Measurements from ENCODE around the gene WDR27. TPM values are rescaled to one million over a fixed set of nuclear protein-coding genes. Genes with fewer than 3 reads are reported as not detected.

WDR27 gene
- total and polyA plus RNA-seq, 12 donors, result 6.0 to 66.7 (median 27.7) TPM

- TF ChIP-seq POLR2A (IDR thresholded peaks at IDR 0.05) (no peak), CTCF (IDR thresholded peaks at IDR 0.05) (no peak)
- intact Hi-C loops (cut with DNase I), result no loop called here
- H3K27ac ChIP-seq, result no peak overlapping the region
- H3K27me3 ChIP-seq, result no peaks in the 10 kb centered on the region
- no peak overlapping the region for H3K4me3 ChIP-seq
- peaks cover 0 to 6% of the 10 kb centered on the region in 2 donors for H3K4me1 ChIP-seq (replicated peaks in 1 of 2)
- H3K36me3 ChIP-seq (replicated peaks in 1 of 2), result peaks cover 0 to 57% of the 10 kb centered on the region in 2 donors
- WGBS, 4 donors, result 60 to 80% (median 69%) methylated on average over 3 of the region's 3 CpGs
- no peak for DNase-seq
- H3K9me3 ChIP-seq (replicated peaks in 1 of 3), result no peaks in the 10 kb centered on the region
Observed at GRCh38 chr6:169710009-169710408, 8.2 kb upstream of the WDR27 start.

- no peak overlapping the region for H3K4me3 ChIP-seq
- no peaks in the 10 kb centered on the region for H3K27me3 ChIP-seq
- TF ChIP-seq POLR2A (IDR thresholded peaks at IDR 0.05) (no peak), CTCF (IDR thresholded peaks at IDR 0.05) (no peak)
- H3K27ac ChIP-seq, result no peak overlapping the region
- H3K36me3 ChIP-seq (replicated peaks in 1 of 2), result peaks cover 0 to 50% of the 10 kb centered on the region in 2 donors
- intact Hi-C loops (cut with DNase I), result no loop called here
- no peaks in the 10 kb centered on the region for H3K9me3 ChIP-seq (replicated peaks in 1 of 3)
- H3K4me1 ChIP-seq (replicated peaks in 1 of 2), result peaks cover 0 to 13% of the 10 kb centered on the region in 2 donors
- DNase-seq, result no peak
Observed at GRCh38 chr6:169709293-169709692, 7.5 kb upstream of the WDR27 start.

GRCh38 chr6:169707772-169708171, 5.9 kb upstream of the WDR27 start:
- H3K4me3 ChIP-seq, result no peak overlapping the region
- H3K27ac ChIP-seq, result no peak overlapping the region
- H3K4me1 ChIP-seq (replicated peaks in 1 of 2), result peaks cover 10 to 28% of the 10 kb centered on the region in 2 donors
- no peak for DNase-seq
- H3K27me3 ChIP-seq, result no peaks in the 10 kb centered on the region
- intact Hi-C loops (cut with DNase I), result no loop called here
- peaks cover 0 to 39% of the 10 kb centered on the region in 2 donors for H3K36me3 ChIP-seq (replicated peaks in 1 of 2)
- WGBS, 4 donors, result 81 to 91% (median 89%) methylated on average over 2 of the region's 2 CpGs
- TF ChIP-seq CTCF (IDR thresholded peaks at IDR 0.05), result no peak
- TF ChIP-seq POLR2A (IDR thresholded peaks at IDR 0.05), result no peak
- no peaks in the 10 kb centered on the region for H3K9me3 ChIP-seq (replicated peaks in 1 of 3)

- Histone ChIP-seq H3K27ac (peak overlapping the region in 4 of 5 donors; percentile 82 to 98 (median 92)), H3K27me3 (no peaks in the 10 kb centered on the region)
- intact Hi-C loops (cut with DNase I), result no loop called here
Observed at GRCh38 chr6:169702840-169703246, 1.0 kb upstream of the WDR27 start.

More at GRCh38 chr6:169702840-169703246, 1.0 kb upstream of the WDR27 start:
- no peak for DNase-seq
- Histone ChIP-seq H3K36me3 (replicated peaks in 1 of 2) (peaks cover 0 to 3% of the 10 kb centered on the region in 2 donors), H3K4me3 (peak overlapping the region in 3 of 4 donors; percentile 37 to 88 (median 80)), H3K9me3 (replicated peaks in 1 of 3) (no peaks in the 10 kb centered on the region), H3K4me1 (replicated peaks in 1 of 2) (peaks cover 19 to 39% of the 10 kb centered on the region in 2 donors)
- TF ChIP-seq CTCF (IDR thresholded peaks at IDR 0.05) (no peak), POLR2A (IDR thresholded peaks at IDR 0.05) (no peak)
- 3 to 12% (median 5%) methylated on average over 4 to 22 of the region's 22 CpGs for WGBS, 4 donors
